ENCODE results near the gene IBTK. TPM values are rescaled to one million over a fixed set of nuclear protein-coding genes. Genes with fewer than 3 reads are reported as not detected.

The IBTK gene
- polyA plus RNA-seq, 3 donors: 7.0 to 20.2 (median 13.1) TPM

- Histone ChIP-seq H3K4me3 (replicated peaks in 1 of 3; ENCODE audit: low read depth in 2 of 3, low read length in 3 of 3) (no peak overlapping the region), H3K36me3 (replicated peaks in 1 of 2; ENCODE audit: control insufficient read depth in 1 of 2, insufficient read depth in 2 of 2, low read length in 2 of 2) (peaks cover 74 to 86% of the 10 kb centered on the region in 2 donors), H3K9me3 (replicated peaks in 1 of 2; ENCODE audit: control insufficient read depth in 1 of 2, insufficient read depth in 1 of 2, low read length in 2 of 2) (no peaks in the 10 kb centered on the region), H4K20me1 (ENCODE audit: insufficient read depth, low read length) (no peaks in the 10 kb centered on the region), H3K27me3 (ENCODE audit: control insufficient read depth in 2 of 2, insufficient read depth in 2 of 2, low read length in 2 of 2) (no peaks in the 10 kb centered on the region), H3K9ac (ENCODE audit: insufficient read depth, low read length, poor library complexity, severe bottlenecking) (no peak overlapping the region), H3K4me1 (ENCODE audit: control insufficient read depth in 1 of 2, insufficient read depth in 2 of 2, low read length in 2 of 2) (no peaks in the 10 kb centered on the region), H3K79me2 (ENCODE audit: insufficient read depth, low read length) (no peaks in the 10 kb centered on the region), H2AFZ (ENCODE audit: insufficient read depth, low read depth, low read length, poor library complexity, severe bottlenecking) (no peak overlapping the region), H3K27ac (ENCODE audit: low read depth in 1 of 2, low read length in 2 of 2) (no peak overlapping the region), H3K4me2 (replicated peaks; ENCODE audit: extremely low read depth, low read length, poor library complexity, severe bottlenecking) (no peak overlapping the region)
- no peak overlapping the region for H3K4me3 Mint-ChIP-seq
- H3K27me3 Mint-ChIP-seq (ENCODE audit: low read depth in 3 of 3): no peaks in the 10 kb centered on the region
- no peak for TF ChIP-seq CTCF (IDR thresholded peaks at IDR 0.05)
- no CpG with 5 or more reads among the region's 1 CpG for WGBS (ENCODE audit: insufficient coverage)
- no peaks in the 10 kb centered on the region for H3K9me3 Mint-ChIP-seq
- no peaks in the 10 kb centered on the region for H3K4me1 Mint-ChIP-seq
- peak overlapping the region in 1 of 7 donors; percentile 69 for H3K27ac Mint-ChIP-seq
- no peak for DNase-seq
- intact Hi-C loops (cut with micrococcal nuclease): no loop called here
- H3K36me3 Mint-ChIP-seq: peaks cover 74 to 80% of the 10 kb centered on the region in 2 donors
These were observed 19.8 kb downstream of the IBTK start for GRCh38 chr6:82227770-82228169.

- WGBS (ENCODE audit: insufficient coverage): no CpG with 5 or more reads among the region's 2 CpGs
- intact Hi-C loops (cut with micrococcal nuclease): no loop called here
- Histone ChIP-seq H4K20me1 (ENCODE audit: insufficient read depth, low read length) (no peaks in the 10 kb centered on the region), H3K36me3 (replicated peaks in 1 of 2; ENCODE audit: control insufficient read depth in 1 of 2, insufficient read depth in 2 of 2, low read length in 2 of 2) (peaks cover 82 to 93% of the 10 kb centered on the region in 2 donors), H3K27ac (ENCODE audit: low read depth in 1 of 2, low read length in 2 of 2) (no peak overlapping the region), H3K9ac (ENCODE audit: insufficient read depth, low read length, poor library complexity, severe bottlenecking) (no peak overlapping the region), H3K9me3 (replicated peaks in 1 of 2; ENCODE audit: control insufficient read depth in 1 of 2, insufficient read depth in 1 of 2, low read length in 2 of 2) (no peaks in the 10 kb centered on the region), H2AFZ (ENCODE audit: insufficient read depth, low read depth, low read length, poor library complexity, severe bottlenecking) (no peak overlapping the region), H3K4me2 (replicated peaks; ENCODE audit: extremely low read depth, low read length, poor library complexity, severe bottlenecking) (no peak overlapping the region), H3K79me2 (ENCODE audit: insufficient read depth, low read length) (no peaks in the 10 kb centered on the region), H3K27me3 (ENCODE audit: control insufficient read depth in 2 of 2, insufficient read depth in 2 of 2, low read length in 2 of 2) (no peaks in the 10 kb centered on the region), H3K4me1 (ENCODE audit: control insufficient read depth in 1 of 2, insufficient read depth in 2 of 2, low read length in 2 of 2) (no peaks in the 10 kb centered on the region), H3K4me3 (replicated peaks in 1 of 3; ENCODE audit: low read depth in 2 of 3, low read length in 3 of 3) (no peak overlapping the region)
- no peak for TF ChIP-seq CTCF (IDR thresholded peaks at IDR 0.05)
- H3K4me1 Mint-ChIP-seq: peaks cover 7% of the 10 kb centered on the region
- no peak overlapping the region for H3K27ac Mint-ChIP-seq
- H3K4me3 Mint-ChIP-seq: no peak overlapping the region
- H3K9me3 Mint-ChIP-seq: no peaks in the 10 kb centered on the region
- no peak for DNase-seq
- H3K36me3 Mint-ChIP-seq: peaks cover 61 to 73% of the 10 kb centered on the region in 2 donors
- H3K27me3 Mint-ChIP-seq (ENCODE audit: low read depth in 3 of 3): no peaks in the 10 kb centered on the region
These were observed 27.4 kb downstream of the IBTK start for GRCh38 chr6:82220167-82220566.

Measured in CD14-positive monocyte (primary cell).